ENCODE data around the gene DMKN.

GRCh38 chr19:35519291-35519690 is 5.8 kb upstream of the DMKN start:
- no peak for TF ChIP-seq REST (IDR thresholded peaks at IDR 0.05)
- no peak for TF ChIP-seq CTCF (IDR thresholded peaks at IDR 0.05; ENCODE audit: low read depth, low read length, missing input control)
- no peak for TF ChIP-seq FOXA1 (IDR thresholded peaks at IDR 0.05)
- no peak for TF ChIP-seq FOXA2 (IDR thresholded peaks at IDR 0.05)
- TF ChIP-seq HNF4A (conservative IDR thresholded peaks at IDR 0.05): no peak
- no peak for TF ChIP-seq RAD21 (IDR thresholded peaks at IDR 0.05)
- no peak for TF ChIP-seq GABPA (IDR thresholded peaks at IDR 0.05 in 1 of 2, conservative IDR thresholded peaks at IDR 0.05 in 1 of 2)
- no peak for TF ChIP-seq JUND (IDR thresholded peaks at IDR 0.05)
- TF ChIP-seq MAX (IDR thresholded peaks at IDR 0.05): no peak
